HL-60/S4 treated with phorbol 12-myristate 13-acetate at 8.2 ng/mL for 4 days and 3 days (cell line): ENCODE measurements around the gene SMU1.

Experiments used
- in situ Hi-C: fragments of 300-500 bp; cut with MboI; formaldehyde crosslinking; loops from 2 replicates; pipeline ENCODE4 v1.15.0; 2022; ENCODE audit warnings: low sequenced_read_pairs

SMU1 gene

GRCh38 chr9:33048054-33048465, 28.4 kb downstream of the SMU1 start:
- in situ Hi-C loops: no loop called here

- in situ Hi-C loops: no loop called here
Measured at GRCh38 chr9:33046061-33046460, 30.4 kb downstream of the SMU1 start.

GRCh38 chr9:33044677-33045282, 31.7 kb downstream of the SMU1 start:
- in situ Hi-C loops: no loop called here

GRCh38 chr9:33044162-33044673, 32.3 kb downstream of the SMU1 start:
- in situ Hi-C loops: no loop called here

GRCh38 chr9:33043671-33044070, 32.8 kb downstream of the SMU1 start:
- in situ Hi-C loops: no loop called here

GRCh38 chr9:33042473-33042872, 34.0 kb downstream of the SMU1 start:
- in situ Hi-C loops: no loop called here

- in situ Hi-C loops: no loop called here
Measured at GRCh38 chr9:33041432-33042188, 34.9 kb downstream of the SMU1 start.

GRCh38 chr9:33040792-33041431, 35.6 kb downstream of the SMU1 start:
- in situ Hi-C loops: no loop called here

- in situ Hi-C loops: no loop called here
Measured at GRCh38 chr9:33032865-33033264, 43.6 kb downstream of the SMU1 start.

- in situ Hi-C loops: no loop called here
Measured at GRCh38 chr9:33032292-33032691, 44.2 kb downstream of the SMU1 start.

GRCh38 chr9:33030285-33030684, 46.2 kb downstream of the SMU1 start:
- in situ Hi-C loops: no loop called here

GRCh38 chr9:33029231-33029786, 47.2 kb downstream of the SMU1 start:
- in situ Hi-C loops: no loop called here

GRCh38 chr9:33025572-33026342, 50.7 kb downstream of the SMU1 start:
- in situ Hi-C loops: no loop called here

- in situ Hi-C loops: no loop called here
Measured at GRCh38 chr9:33024966-33025571, 51.4 kb downstream of the SMU1 start, which contains the start of gene DNAJA1. DNAJA1 (plus strand) TSS chr9:33025273; CDS start chr9:33026485, 1,212 bp downstream.

GRCh38 chr9:33024126-33024965, 52.1 kb downstream of the SMU1 start:
- in situ Hi-C loops: no loop called here

GRCh38 chr9:33023661-33024060, 52.8 kb downstream of the SMU1 start:
- in situ Hi-C loops: no loop called here

GRCh38 chr9:33022755-33023154, 53.7 kb downstream of the SMU1 start:
- in situ Hi-C loops: no loop called here

GRCh38 chr9:33022303-33022702, 54.2 kb downstream of the SMU1 start:
- in situ Hi-C loops: no loop called here

- in situ Hi-C loops: no loop called here
Measured at GRCh38 chr9:33019797-33020196, 56.7 kb downstream of the SMU1 start.
